DND-41 (cell line): ENCODE results near the gene SMPDL3B.

Experiments used
- ATAC-seq: fragments of 200-7000 bp; cut with Tn5 transposase; 3 replicates; pipeline ENCODE4 v1.9.1; 2021; ENCODE audit warnings: low read depth; ENCODE audit not compliant: insufficient read depth
- DNase-seq: peaks from one replicate; pipeline ENCODE4 v3.0.0-alpha.2; 2020
- H2AFZ ChIP-seq: 2 replicates; pipeline ENCODE4 v1.6.0; 2012; ENCODE audit warnings: low read depth, low read length
- H3K27ac ChIP-seq: 2 replicates; pipeline ENCODE4 v1.5.1; 2012; ENCODE audit warnings: low read length, inconsistent platforms
- H3K27me3 ChIP-seq: fragments of 200-600 bp; sonication (generic); 2 replicates; pipeline ENCODE4 v1.6.0; 2012; ENCODE audit warnings: low read length, mild to moderate bottlenecking, inconsistent platforms; ENCODE audit not compliant: insufficient read depth, poor library complexity
- H3K36me3 ChIP-seq: 2 replicates; pipeline ENCODE4 v1.5.1; 2012; ENCODE audit warnings: low read length, inconsistent platforms; ENCODE audit not compliant: insufficient read depth
- H3K4me1 ChIP-seq: 2 replicates; pipeline ENCODE4 v1.5.1; 2012; ENCODE audit warnings: mild to moderate bottlenecking, low read length; ENCODE audit not compliant: insufficient read depth
- H3K4me2 ChIP-seq: 2 replicates; pipeline ENCODE4 v1.6.0; 2012; ENCODE audit warnings: mild to moderate bottlenecking, moderate library complexity, low read length, inconsistent platforms; ENCODE audit not compliant: insufficient read depth
- H3K4me3 ChIP-seq, 2 experiments: fragments of 200-600 bp in 1 of 2; shearing (Covaris generic) in 1 of 2; 2 replicates each; pipeline ENCODE4 v1.5.1; 2012 to 2016; ENCODE audit warnings: inconsistent platforms in 2 of 2, low read length in 2 of 2, mild to moderate bottlenecking in 2 of 2, low read depth in 1 of 2, moderate library complexity in 1 of 2
- H3K79me2 ChIP-seq: 2 replicates; pipeline ENCODE4 v1.6.0; 2012; ENCODE audit warnings: low read length, inconsistent platforms; ENCODE audit not compliant: insufficient read depth
- H3K9ac ChIP-seq: 2 replicates; pipeline ENCODE4 v1.6.0; 2012; ENCODE audit warnings: low read depth, mild to moderate bottlenecking, inconsistent platforms, low read length, moderate library complexity
- H3K9me3 ChIP-seq: 2 replicates; pipeline ENCODE4 v1.5.1; 2012; ENCODE audit warnings: low read length, moderate library complexity, mild to moderate bottlenecking, inconsistent platforms; ENCODE audit not compliant: insufficient read depth, severe bottlenecking
- H4K20me1 ChIP-seq: 2 replicates; pipeline ENCODE4 v1.6.0; 2012; ENCODE audit warnings: low read length; ENCODE audit not compliant: insufficient read depth
- EZH2 ChIP-seq: IDR thresholded peaks from 3 replicates; pipeline ENCODE4 v1.6.1; 2012; ENCODE audit warnings: borderline replicate concordance, low read depth, mild to moderate bottlenecking, moderate library complexity, low read length, inconsistent platforms; ENCODE audit not compliant: severe bottlenecking
- TF ChIP-seq, protein P1 (sequence below): IDR thresholded peaks from 2 replicates; pipeline ENCODE4 v1.5.1; 2012; ENCODE audit warnings: borderline replicate concordance, low read length, moderate library complexity, mild to moderate bottlenecking; ENCODE audit not compliant: poor library complexity, severe bottlenecking; ENCODE audit errors: extremely low read depth

Gene SMPDL3B

GRCh38 chr1:27961646-27962221 lies 26.9 kb downstream of the SMPDL3B start:
- Histone ChIP-seq H3K4me3 (peak overlapping the region in 1 of 2 experiments; percentile 97; a peak in 1 of 4 replicates), H2AFZ (no peak overlapping the region), H4K20me1 (no peaks in the 10 kb centered on the region; the same call in 1 of the 2 replicates), H3K36me3 (peaks cover 26% of the 10 kb centered on the region), H3K4me1 (peaks cover 33% of the 10 kb centered on the region), H3K79me2 (peaks cover 8% of the 10 kb centered on the region), H3K27me3 (no peaks in the 10 kb centered on the region), H3K9me3 (no peaks in the 10 kb centered on the region), H3K27ac (no peak overlapping the region), H3K4me2 (peak overlapping the region; percentile 100; the same call in 1 of the 2 replicates), H3K9ac (peak overlapping the region; percentile 62)
- ATAC-seq, result no peak
- no peak for DNase-seq
- TF ChIP-seq, protein P1, sequence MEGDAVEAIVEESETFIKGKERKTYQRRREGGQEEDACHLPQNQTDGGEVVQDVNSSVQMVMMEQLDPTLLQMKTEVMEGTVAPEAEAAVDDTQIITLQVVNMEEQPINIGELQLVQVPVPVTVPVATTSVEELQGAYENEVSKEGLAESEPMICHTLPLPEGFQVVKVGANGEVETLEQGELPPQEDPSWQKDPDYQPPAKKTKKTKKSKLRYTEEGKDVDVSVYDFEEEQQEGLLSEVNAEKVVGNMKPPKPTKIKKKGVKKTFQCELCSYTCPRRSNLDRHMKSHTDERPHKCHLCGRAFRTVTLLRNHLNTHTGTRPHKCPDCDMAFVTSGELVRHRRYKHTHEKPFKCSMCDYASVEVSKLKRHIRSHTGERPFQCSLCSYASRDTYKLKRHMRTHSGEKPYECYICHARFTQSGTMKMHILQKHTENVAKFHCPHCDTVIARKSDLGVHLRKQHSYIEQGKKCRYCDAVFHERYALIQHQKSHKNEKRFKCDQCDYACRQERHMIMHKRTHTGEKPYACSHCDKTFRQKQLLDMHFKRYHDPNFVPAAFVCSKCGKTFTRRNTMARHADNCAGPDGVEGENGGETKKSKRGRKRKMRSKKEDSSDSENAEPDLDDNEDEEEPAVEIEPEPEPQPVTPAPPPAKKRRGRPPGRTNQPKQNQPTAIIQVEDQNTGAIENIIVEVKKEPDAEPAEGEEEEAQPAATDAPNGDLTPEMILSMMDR, result no peak
- no peak for TF ChIP-seq EZH2

- no peak overlapping the region for H3K27ac ChIP-seq
- TF ChIP-seq, protein P1, result no peak
- no peak for TF ChIP-seq EZH2
- no peaks in the 10 kb centered on the region for H3K27me3 ChIP-seq
- H4K20me1 ChIP-seq, result no peaks in the 10 kb centered on the region; the same call in 1 of the 2 replicates
- DNase-seq, result no peak
- peaks cover 42% of the 10 kb centered on the region for H3K36me3 ChIP-seq
- H3K9me3 ChIP-seq, result no peaks in the 10 kb centered on the region
- peaks cover 33% of the 10 kb centered on the region for H3K4me1 ChIP-seq
- ATAC-seq, result no peak
- H3K9ac ChIP-seq, result no peak overlapping the region
- peaks cover 8% of the 10 kb centered on the region for H3K79me2 ChIP-seq
- H3K4me2 ChIP-seq, result no peak overlapping the region
- no peak overlapping the region for H2AFZ ChIP-seq
- H3K4me3 ChIP-seq, result no peak overlapping the region
Measured at GRCh38 chr1:27963393-27963792, 28.6 kb downstream of the SMPDL3B start.

DNA sequence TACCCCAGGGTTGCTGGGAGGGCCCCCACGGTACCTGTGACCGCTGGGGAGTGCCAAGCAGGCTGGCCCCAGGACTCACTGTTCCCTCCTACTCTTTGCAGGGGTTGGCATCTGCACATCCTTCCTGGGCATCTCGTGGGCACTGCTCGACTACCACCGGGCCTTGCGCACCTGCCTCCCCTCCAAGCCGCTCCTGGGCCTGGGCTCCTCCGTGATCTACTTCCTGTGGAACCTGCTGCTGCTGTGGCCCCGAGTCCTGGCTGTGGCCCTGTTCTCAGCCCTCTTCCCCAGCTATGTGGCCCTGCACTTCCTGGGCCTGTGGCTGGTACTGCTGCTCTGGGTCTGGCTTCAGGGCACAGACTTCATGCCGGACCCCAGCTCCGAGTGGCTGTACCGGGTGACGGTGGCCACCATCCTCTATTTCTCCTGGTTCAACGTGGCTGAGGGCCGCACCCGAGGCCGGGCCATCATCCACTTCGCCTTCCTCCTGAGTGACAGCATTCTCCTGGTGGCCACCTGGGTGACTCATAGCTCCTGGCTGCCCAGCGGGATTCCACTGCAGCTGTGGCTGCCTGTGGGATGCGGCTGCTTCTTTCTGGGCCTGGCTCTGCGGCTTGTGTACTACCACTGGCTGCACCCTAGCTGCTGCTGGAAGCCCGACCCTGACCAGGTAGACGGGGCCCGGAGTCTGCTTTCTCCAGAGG lies 31.8 kb downstream of the SMPDL3B start:
- Histone ChIP-seq H3K9ac (no peak overlapping the region), H3K27me3 (no peaks in the 10 kb centered on the region), H3K9me3 (no peaks in the 10 kb centered on the region), H3K4me1 (peaks cover 4% of the 10 kb centered on the region), H3K4me2 (no peak overlapping the region), H3K27ac (no peak overlapping the region), H3K4me3 (no peak overlapping the region), H4K20me1 (no peaks in the 10 kb centered on the region; the same call in 1 of the 2 replicates), H3K36me3 (peaks cover 51% of the 10 kb centered on the region), H3K79me2 (no peaks in the 10 kb centered on the region; the same call in 1 of the 2 replicates), H2AFZ (no peak overlapping the region)
- TF ChIP-seq, protein P1, result no peak
- TF ChIP-seq EZH2, result no peak
- DNase-seq (no peak), ATAC-seq (no peak)
